DOHH2 (cell line): ENCODE results near the gene TCL1B.
A peak's percentile ranks its signal among the peaks of the same experiment; 100 is the strongest.

Source experiments
- H3F3A ChIP-seq: fragments of 200-600 bp; sonication (generic), shearing (Covaris generic); 2 replicates; pipeline ENCODE4 v1.6.0; 2016; ENCODE audit warnings: antibody characterized with exemption, mild to moderate bottlenecking; ENCODE audit not compliant: control insufficient read depth, insufficient read depth
- H3K27ac ChIP-seq: fragments of 200-600 bp; sonication (generic); 2 replicates; pipeline ENCODE4 v1.5.1; 2014; ENCODE audit warnings: low read depth, mild to moderate bottlenecking, low read length, moderate library complexity
- H3K27me3 ChIP-seq: fragments of 200-600 bp; sonication (generic); 2 replicates; pipeline ENCODE4 v1.6.1; 2014; ENCODE audit warnings: mild to moderate bottlenecking, low read length, mixed read lengths; ENCODE audit not compliant: control insufficient read depth
- H3K36me3 ChIP-seq: fragments of 200-600 bp; sonication (generic); 2 replicates; pipeline ENCODE4 v1.6.1; 2014; ENCODE audit warnings: mild to moderate bottlenecking, low read length, moderate library complexity, mixed read lengths; ENCODE audit not compliant: control insufficient read depth
- H3K4me1 ChIP-seq: fragments of 200-600 bp; sonication (generic); 2 replicates; pipeline ENCODE4 v1.6.1; 2014; ENCODE audit warnings: mild to moderate bottlenecking, low read length, mixed read lengths; ENCODE audit not compliant: control insufficient read depth
- H3K4me2 ChIP-seq: fragments of 200-600 bp; sonication (generic); 2 replicates; pipeline ENCODE4 v1.6.0; 2014; ENCODE audit warnings: mild to moderate bottlenecking, low read length, moderate library complexity
- H3K4me3 ChIP-seq: fragments of 200-600 bp; sonication (generic); 2 replicates; pipeline ENCODE4 v1.5.1; 2014; ENCODE audit warnings: mild to moderate bottlenecking, low read length, mixed read lengths
- H3K79me2 ChIP-seq: fragments of 200-600 bp; sonication (generic); 2 replicates; pipeline ENCODE4 v1.6.1; 2014; ENCODE audit warnings: mild to moderate bottlenecking, low read length, mixed read lengths; ENCODE audit not compliant: control insufficient read depth
- H3K9me2 ChIP-seq: fragments of 200-600 bp; sonication (generic); replicated peaks from 2 replicates; pipeline ENCODE4 v1.6.1; 2014; ENCODE audit warnings: mild to moderate bottlenecking, low read length, mixed read lengths; ENCODE audit not compliant: control insufficient read depth
- H3K9me3 ChIP-seq: fragments of 200-600 bp; sonication (generic); 2 replicates; pipeline ENCODE4 v1.6.1; 2014; ENCODE audit warnings: antibody characterized with exemption, low read length, mixed read lengths; ENCODE audit not compliant: control insufficient read depth, insufficient read depth
- H4K20me1 ChIP-seq: fragments of 200-600 bp; sonication (generic); 2 replicates; pipeline ENCODE4 v1.6.0; 2014; ENCODE audit warnings: low read depth, mild to moderate bottlenecking, antibody characterized with exemption, low read length, moderate library complexity; ENCODE audit not compliant: control insufficient read depth, insufficient read depth
- EZH2phosphoT487 ChIP-seq: fragments of 200-600 bp; sonication (generic); IDR thresholded peaks from 2 replicates; pipeline ENCODE4 v1.6.1; 2017; ENCODE audit warnings: borderline replicate concordance, mild to moderate bottlenecking, antibody characterized with exemption, low read length, moderate library complexity, mixed read lengths
- TF ChIP-seq, protein P1 (sequence below): fragments of 200-600 bp; sonication (generic); IDR thresholded peaks from one replicate; pipeline ENCODE4 v1.5.1; 2014; ENCODE audit warnings: antibody characterized with exemption, mild to moderate bottlenecking, low read depth, low read length; ENCODE audit not compliant: poor library complexity, severe bottlenecking

Gene TCL1B, protein sequence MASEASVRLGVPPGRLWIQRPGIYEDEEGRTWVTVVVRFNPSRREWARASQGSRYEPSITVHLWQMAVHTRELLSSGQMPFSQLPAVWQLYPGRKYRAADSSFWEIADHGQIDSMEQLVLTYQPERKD

DNA sequence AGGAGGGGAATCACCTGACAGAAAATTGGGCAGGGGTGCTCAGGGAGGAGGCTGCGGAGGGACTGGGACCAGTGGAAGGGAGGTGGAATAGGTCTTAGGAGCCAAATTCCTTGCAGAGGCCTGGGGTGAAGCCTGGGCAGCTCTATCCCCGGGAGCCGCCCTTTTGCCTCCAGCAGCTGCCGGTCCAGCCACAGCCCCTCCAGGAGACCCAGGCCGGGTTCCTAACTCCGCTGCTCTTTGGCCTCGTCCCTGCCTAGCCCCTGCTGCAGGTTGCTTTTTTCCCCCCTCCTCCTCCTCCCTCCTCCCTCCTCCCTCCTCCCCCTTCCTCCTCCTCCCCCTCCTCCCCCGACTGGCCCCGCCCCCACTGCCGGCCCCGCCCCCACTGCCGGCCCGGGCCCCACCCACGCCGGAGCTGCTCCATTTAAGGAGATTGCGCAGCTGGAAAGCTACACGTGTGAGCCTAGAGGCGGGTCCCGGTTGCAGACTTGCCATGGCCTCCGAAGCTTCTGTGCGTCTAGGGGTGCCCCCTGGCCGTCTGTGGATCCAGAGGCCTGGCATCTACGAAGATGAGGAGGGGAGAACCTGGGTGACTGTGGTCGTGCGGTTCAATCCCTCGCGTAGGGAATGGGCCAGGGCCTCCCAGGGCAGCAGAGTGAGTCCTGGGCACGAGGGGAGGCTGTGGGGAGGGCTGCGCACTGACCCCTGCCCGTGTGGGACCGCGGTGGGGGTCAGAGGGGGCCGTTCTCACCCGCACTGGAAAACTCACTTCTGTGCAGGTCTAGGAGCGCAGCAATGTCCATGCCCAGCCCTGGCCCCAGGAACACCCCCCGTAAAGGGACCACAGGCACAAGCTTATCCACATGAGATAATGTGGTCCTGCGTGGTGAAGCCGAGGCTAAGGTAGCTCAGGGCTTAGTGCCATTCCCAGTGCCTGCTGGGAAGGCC lies at the start of gene TCL1B:
Gene TCL1B (plus strand): TSS at position 449 of the 945 bp plus-strand sequence. CDS start 42 bp downstream, at position 491.
- no peak within 1 kb of the TSS for H3K4me3 ChIP-seq

DNA sequence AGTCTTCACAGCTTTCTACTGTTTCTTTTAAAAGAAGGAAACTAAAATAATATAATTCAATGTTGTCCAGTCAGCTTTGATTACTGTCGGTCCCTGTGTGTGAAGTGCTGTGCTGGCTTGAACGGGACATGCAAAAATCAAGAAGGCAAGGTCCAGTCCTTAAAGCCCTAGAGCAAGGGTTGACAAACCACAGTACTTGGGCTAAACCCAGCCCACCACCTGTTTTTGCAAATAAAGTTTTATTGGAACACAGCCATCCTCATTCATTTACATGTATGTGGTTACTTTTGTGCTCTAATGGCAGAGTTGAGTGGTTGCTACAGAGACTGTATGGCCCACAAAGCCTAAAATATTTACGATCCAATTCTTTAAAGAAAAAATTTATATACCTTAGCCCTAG lies 41.2 kb upstream of the TCL1B start:
- Histone ChIP-seq H4K20me1 (no peaks in the 10 kb centered on the region), H3K9me2 (no peaks in the 10 kb centered on the region), H3K4me1 (peaks cover 18% of the 10 kb centered on the region), H3K4me2 (peak overlapping the region; percentile 16; the same call in 1 of the 2 replicates), H3K36me3 (no peaks in the 10 kb centered on the region), H3K4me3 (no peak overlapping the region), H3K27ac (no peak overlapping the region), H3F3A (no peaks in the 10 kb centered on the region), H3K79me2 (no peaks in the 10 kb centered on the region), H3K9me3 (no peaks in the 10 kb centered on the region), H3K27me3 (0 out of 2 replicates have a peak, but pooled peaks cover 3% of the 10 kb centered on the region)
- TF ChIP-seq, protein P1, sequence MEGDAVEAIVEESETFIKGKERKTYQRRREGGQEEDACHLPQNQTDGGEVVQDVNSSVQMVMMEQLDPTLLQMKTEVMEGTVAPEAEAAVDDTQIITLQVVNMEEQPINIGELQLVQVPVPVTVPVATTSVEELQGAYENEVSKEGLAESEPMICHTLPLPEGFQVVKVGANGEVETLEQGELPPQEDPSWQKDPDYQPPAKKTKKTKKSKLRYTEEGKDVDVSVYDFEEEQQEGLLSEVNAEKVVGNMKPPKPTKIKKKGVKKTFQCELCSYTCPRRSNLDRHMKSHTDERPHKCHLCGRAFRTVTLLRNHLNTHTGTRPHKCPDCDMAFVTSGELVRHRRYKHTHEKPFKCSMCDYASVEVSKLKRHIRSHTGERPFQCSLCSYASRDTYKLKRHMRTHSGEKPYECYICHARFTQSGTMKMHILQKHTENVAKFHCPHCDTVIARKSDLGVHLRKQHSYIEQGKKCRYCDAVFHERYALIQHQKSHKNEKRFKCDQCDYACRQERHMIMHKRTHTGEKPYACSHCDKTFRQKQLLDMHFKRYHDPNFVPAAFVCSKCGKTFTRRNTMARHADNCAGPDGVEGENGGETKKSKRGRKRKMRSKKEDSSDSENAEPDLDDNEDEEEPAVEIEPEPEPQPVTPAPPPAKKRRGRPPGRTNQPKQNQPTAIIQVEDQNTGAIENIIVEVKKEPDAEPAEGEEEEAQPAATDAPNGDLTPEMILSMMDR = no peak
- no peak for TF ChIP-seq EZH2phosphoT487

More for the DNA sequence above, at the start of gene TCL1B:
- H4K20me1 ChIP-seq = no peaks in the 10 kb centered on the region
- peaks cover 2% of the 10 kb centered on the region; the same call in 1 of the 2 replicates for H3K4me1 ChIP-seq
- no peak within 1 kb of the TSS for H3K27ac ChIP-seq
- no peaks in the 10 kb centered on the region for H3K9me3 ChIP-seq
- 0 out of 2 replicates have a peak, but pooled peaks cover 4% of the 10 kb centered on the region for H3F3A ChIP-seq
- H3K36me3 ChIP-seq = no peaks in the 10 kb centered on the region
- H3K79me2 ChIP-seq = no peaks in the 10 kb centered on the region
- H3K27me3 ChIP-seq = peaks cover 28% of the 10 kb centered on the region
- H3K9me2 ChIP-seq = no peaks in the 10 kb centered on the region
- TF ChIP-seq, protein P1 = no peak
- no peak for TF ChIP-seq EZH2phosphoT487
- H3K4me2 ChIP-seq = no peak within 1 kb of the TSS

DNA sequence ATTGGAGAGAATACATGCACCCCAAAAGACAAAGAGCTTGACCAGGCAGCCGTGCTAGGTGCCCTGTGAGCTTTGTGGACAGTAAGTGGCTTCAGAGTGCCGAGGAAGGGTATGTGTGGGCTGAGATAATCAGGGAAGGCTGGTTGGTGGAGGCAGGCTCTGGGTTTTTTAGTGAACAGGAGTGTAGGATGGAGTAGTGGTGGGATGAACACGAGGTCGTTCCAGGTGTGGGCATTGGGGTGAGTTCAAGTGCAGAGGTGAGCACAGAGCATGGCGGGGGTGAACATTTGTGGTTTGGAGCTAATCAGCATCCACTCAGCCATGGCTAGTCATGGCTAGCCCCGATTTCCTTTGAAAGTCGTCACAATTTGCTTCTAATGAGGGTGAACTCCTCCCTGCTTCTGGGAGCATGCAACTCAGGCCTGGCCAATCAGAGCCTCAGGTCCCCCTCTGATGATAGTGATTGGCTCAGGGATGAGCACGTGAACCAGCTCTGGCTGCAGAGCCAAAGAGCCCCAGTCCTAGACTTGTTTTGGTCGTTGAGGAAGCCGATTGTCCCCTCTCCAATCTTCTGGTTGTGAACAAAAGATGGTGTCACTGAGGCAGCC lies 40.7 kb upstream of the TCL1B start:
- H3K9me3 ChIP-seq = no peaks in the 10 kb centered on the region
- no peaks in the 10 kb centered on the region for H3K9me2 ChIP-seq
- H3F3A ChIP-seq = no peaks in the 10 kb centered on the region
- H3K27ac ChIP-seq = no peak overlapping the region
- peak overlapping the region; percentile 16; the same call in 1 of the 2 replicates for H3K4me2 ChIP-seq
- no peak overlapping the region for H3K4me3 ChIP-seq
- peaks cover 18% of the 10 kb centered on the region for H3K4me1 ChIP-seq
- TF ChIP-seq EZH2phosphoT487 = no peak
- TF ChIP-seq, protein P1 = no peak
- no peaks in the 10 kb centered on the region for H4K20me1 ChIP-seq
- H3K79me2 ChIP-seq = no peaks in the 10 kb centered on the region
- no peaks in the 10 kb centered on the region for H3K36me3 ChIP-seq
- 0 out of 2 replicates have a peak, but pooled peaks cover 3% of the 10 kb centered on the region for H3K27me3 ChIP-seq
